Measurements from ENCODE around the gene FHAD1.

The FHAD1 gene

GRCh38 chr1:15337656-15338402 is 90.8 kb downstream of the FHAD1 start:
- Histone ChIP-seq H3K4me3 (no peak overlapping the region), H3K27ac (peak overlapping the region in 7 of 21 experiments; percentile 29 to 78 (median 59))

GRCh38 chr1:15339570-15339969 is 92.5 kb downstream of the FHAD1 start:
- no peak overlapping the region for H3K27ac ChIP-seq
- H3K4me3 ChIP-seq: no peak overlapping the region

DNA sequence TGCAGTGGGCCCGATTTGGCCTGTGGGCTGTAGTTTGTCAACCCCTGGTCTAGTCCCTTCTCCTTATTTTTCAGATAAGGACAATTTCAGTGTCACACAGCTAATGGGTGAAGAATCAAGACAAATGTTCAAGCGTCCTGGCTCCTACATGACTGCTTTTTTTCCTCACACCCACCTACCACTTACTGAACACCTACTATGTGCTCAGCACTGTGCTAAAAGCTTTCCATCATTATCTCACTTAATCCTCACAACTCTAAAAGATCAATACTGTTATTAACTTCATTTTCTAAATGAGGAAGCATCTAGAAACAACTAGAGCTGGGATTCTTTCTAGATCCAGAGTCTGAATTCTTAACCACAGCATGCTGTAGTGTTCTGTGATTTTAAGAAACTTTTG is 94.2 kb downstream of the FHAD1 start:
- Histone ChIP-seq H3K27ac (peak overlapping the region in 5 of 21 experiments; percentile 5 to 71 (median 39)), H3K4me3 (no peak overlapping the region)

DNA sequence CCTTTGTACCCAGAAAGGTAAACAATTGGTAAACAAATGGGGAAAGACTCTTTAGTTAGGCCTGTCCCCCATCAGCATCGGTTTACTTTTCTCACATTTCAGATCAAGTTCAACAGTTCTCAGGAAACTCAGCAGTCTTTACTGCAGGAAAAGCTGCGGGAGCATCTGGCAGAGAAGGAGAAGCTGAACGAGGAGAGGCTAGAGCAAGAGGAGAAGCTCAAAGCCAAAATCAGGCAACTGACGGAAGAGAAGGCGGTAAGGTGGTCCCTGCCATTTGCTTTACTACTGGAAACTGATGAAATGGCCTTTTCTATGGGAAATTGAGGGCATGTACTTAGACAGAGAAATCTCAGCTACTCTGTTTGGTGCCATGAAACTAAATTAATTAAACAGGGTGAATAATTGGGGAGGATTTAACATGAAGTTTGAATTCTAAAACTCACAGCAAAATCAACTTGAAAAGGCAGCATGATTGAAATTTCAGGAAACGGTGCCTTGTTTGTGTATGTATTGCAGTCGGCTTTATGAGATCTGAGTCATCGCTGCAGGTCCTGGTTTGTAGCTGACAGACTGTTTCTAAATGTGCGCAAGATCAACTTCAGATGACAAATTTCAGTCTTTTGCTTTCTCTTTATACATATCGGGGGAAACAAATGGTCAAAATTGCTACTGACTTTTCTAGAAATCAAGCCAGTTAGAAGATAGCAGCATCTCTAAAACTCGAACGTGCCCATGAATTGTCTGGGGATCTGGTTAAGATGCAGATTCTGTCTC is 94.8 kb downstream of the FHAD1 start:
- Histone ChIP-seq H3K4me3 (no peak overlapping the region), H3K27ac (peak overlapping the region in 8 of 21 experiments; percentile 5 to 71 (median 40))

DNA sequence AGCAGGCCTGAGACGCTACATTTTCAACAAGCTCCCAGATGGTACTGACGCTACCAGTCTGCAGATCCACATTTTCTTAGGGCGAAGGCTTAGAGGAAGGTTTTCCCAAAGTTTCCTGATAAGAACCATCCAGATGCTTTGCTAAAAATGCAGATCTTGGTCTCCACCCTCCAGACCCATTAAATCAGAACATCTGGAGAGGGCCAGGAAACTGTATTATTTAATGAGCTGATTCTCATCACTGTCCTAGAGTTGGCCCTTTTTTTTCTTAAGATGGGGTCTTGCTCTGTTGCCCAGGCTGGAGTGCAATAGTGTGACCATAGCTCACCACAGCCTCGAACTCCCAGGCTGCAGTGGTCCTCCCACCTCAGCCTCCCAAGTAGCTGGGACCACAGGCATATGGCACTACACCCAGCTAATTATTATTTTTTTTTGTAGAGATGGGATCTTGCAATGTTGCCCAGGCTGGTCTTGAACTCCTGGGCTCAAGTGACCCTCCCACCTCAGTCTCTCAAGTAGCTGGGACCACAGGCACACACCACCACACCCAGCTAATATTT is 95.5 kb downstream of the FHAD1 start:
- Histone ChIP-seq H3K27ac (peak overlapping the region in 6 of 21 experiments; percentile 5 to 71 (median 40)), H3K4me3 (no peak overlapping the region)

DNA sequence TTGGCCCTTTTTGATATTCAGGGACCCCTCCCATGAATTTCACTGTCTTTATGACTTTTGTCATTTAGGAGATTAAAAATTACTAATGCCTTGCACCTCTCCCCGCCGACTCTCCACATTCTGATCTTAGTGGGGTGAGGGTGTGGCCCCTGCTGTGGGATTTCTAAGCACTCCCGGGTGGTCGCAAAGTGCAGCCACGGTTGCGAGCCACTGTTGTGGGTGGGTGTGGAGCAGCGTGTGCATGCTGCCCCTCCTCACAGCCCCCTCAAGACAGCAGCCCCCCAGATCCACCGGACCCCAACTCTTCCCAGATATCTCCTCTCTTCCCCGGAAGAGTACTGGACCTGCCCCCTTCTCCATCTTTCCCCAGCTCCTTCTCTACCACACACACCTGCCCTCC is 96.1 kb downstream of the FHAD1 start:
- Histone ChIP-seq H3K4me3 (no peak overlapping the region), H3K27ac (no peak overlapping the region)

- Histone ChIP-seq H3K4me3 (no peak overlapping the region), H3K27ac (peak overlapping the region in 1 of 21 experiments; percentile 9)
Measured at GRCh38 chr1:15343729-15344128, 96.7 kb downstream of the FHAD1 start.

DNA sequence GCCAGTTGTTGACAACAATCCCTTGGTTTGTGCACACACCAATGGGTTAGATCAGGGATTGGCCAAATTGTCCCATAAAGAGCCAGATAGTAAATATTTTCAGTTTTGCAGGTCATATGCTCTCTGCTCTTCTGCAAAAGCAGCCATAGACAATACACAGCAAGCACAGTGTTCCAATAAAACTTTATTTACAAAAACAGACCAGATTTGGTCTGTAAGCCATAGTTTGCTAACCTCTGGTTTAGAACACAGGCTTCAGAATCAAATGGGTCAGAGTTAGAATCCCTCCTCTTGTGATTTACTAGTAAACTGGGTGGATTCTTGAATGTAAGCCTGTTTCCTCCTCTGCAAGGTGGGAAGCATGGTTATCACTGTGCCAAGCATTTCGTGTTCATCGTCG is 97.4 kb downstream of the FHAD1 start:
- H3K27ac ChIP-seq: no peak overlapping the region
- no peak overlapping the region for H3K4me3 ChIP-seq

GRCh38 chr1:15344800-15345704 is 98.0 kb downstream of the FHAD1 start:
- Histone ChIP-seq H3K27ac (peak overlapping the region in 8 of 21 experiments; percentile 33 to 79 (median 58)), H3K4me3 (no peak overlapping the region)

- H3K4me3 ChIP-seq: no peak overlapping the region
- peak overlapping the region in 8 of 21 experiments; percentile 33 to 79 (median 58) for H3K27ac ChIP-seq
Measured at GRCh38 chr1:15345705-15346345, 98.8 kb downstream of the FHAD1 start.

GRCh38 chr1:15346346-15347030 is 99.5 kb downstream of the FHAD1 start:
- Histone ChIP-seq H3K27ac (peak overlapping the region in 7 of 21 experiments; percentile 39 to 79 (median 65)), H3K4me3 (no peak overlapping the region)

GRCh38 chr1:15347182-15347581 is 100.2 kb downstream of the FHAD1 start:
- Histone ChIP-seq H3K27ac (peak overlapping the region in 4 of 21 experiments; percentile 43 to 79 (median 62)), H3K4me3 (no peak overlapping the region)

DNA sequence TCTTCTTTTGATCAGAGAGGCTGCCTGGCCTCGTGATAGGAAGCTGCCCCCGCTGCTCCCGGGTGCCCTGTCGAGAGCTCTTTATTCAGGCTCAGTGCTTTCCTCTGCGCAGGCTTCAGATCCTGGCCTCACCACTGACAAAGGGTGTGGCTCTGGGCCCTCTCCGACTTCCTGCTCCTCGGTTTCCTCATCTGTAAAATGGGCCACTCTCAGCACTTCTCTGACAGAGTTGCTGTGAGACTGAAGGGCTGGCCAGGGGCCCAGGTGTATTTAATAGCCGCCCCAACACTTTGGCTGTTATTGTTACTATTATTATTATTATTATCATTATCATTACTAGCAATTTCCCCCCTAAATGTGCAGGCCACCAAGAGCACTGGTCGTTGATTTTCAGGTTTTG is 101.6 kb downstream of the FHAD1 start:
- Histone ChIP-seq H3K4me3 (no peak overlapping the region), H3K27ac (no peak overlapping the region)

GRCh38 chr1:15349133-15349532 is 102.1 kb downstream of the FHAD1 start:
- Histone ChIP-seq H3K27ac (no peak overlapping the region), H3K4me3 (no peak overlapping the region)

- Histone ChIP-seq H3K27ac (no peak overlapping the region), H3K4me3 (no peak overlapping the region)
Measured at GRCh38 chr1:15350151-15350550, 103.1 kb downstream of the FHAD1 start.

DNA sequence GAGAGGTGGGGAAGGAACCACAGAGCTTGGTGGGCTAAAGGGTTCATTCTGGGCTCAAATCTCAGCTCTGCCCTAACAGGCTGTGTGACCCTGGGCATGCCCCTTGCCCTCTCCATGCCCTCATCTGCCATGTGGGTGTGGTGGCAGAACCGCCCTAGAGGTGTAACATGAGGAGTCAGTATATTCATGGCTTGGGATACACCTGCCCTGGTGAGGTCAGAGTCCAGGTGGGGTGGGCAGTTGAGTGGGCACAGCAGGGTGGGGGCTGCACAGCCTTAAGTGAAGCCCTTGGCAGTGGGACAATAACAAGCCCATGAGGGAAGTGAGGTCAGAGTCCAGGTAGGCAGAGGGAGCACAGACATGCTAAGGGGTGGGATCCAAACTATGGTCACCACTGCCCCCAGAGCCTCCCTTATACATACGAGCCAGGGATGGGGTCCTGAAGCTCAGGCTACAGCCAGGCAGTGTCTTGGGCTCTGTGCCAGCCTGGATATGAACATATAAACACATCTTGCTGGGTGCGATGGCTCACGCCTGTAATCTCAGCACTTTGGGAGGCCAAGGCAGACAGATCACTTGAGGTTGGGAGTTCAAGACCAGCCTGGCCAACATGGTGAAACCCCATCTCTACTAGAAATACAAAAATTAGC is 103.7 kb downstream of the FHAD1 start:
- Histone ChIP-seq H3K4me3 (no peak overlapping the region), H3K27ac (no peak overlapping the region)

GRCh38 chr1:15351310-15351709 is 104.3 kb downstream of the FHAD1 start:
- no peak overlapping the region for H3K27ac ChIP-seq
- H3K4me3 ChIP-seq: no peak overlapping the region
